H9 (cell line): ENCODE results near the gene ATG5. TPM values are rescaled to one million over a fixed set of nuclear protein-coding genes. Genes with fewer than 3 reads are reported as not detected.

Source experiments
- DNase-seq: peaks from one replicate; pipeline ENCODE4 v3.0.0-alpha.2; 2017
- H2AFZ ChIP-seq: one replicate; pipeline ENCODE4 v1.6.1; 2013; ENCODE audit warnings: mild to moderate bottlenecking, low read length, control low read depth, moderate library complexity
- H2AK5ac ChIP-seq: 2 replicates; pipeline ENCODE4 v1.6.1; 2013; ENCODE audit warnings: low read length, control low read depth, mixed read lengths; ENCODE audit not compliant: insufficient read length
- H2BK120ac ChIP-seq: one replicate; pipeline ENCODE4 v1.6.1; 2013; ENCODE audit warnings: low read depth, mild to moderate bottlenecking, low read length, control low read depth, inconsistent platforms; ENCODE audit not compliant: poor library complexity, severe bottlenecking
- H2BK12ac ChIP-seq: 2 replicates; pipeline ENCODE4 v1.6.1; 2013; ENCODE audit warnings: low read length, control low read depth, mixed read lengths, low read depth; ENCODE audit not compliant: insufficient read length
- H2BK15ac ChIP-seq: 2 replicates; pipeline ENCODE4 v1.6.1; 2013; ENCODE audit warnings: low read depth, low read length, control low read depth
- H2BK20ac ChIP-seq: one replicate; pipeline ENCODE4 v1.6.1; 2013; ENCODE audit warnings: low read depth, mild to moderate bottlenecking, low read length, control low read depth, inconsistent platforms; ENCODE audit not compliant: poor library complexity, severe bottlenecking
- H2BK5ac ChIP-seq: 2 replicates; pipeline ENCODE4 v1.6.1; 2013; ENCODE audit warnings: low read length, control low read depth, mixed read lengths; ENCODE audit not compliant: insufficient read length
- H3K14ac ChIP-seq: 2 replicates; pipeline ENCODE4 v1.6.1; 2013; ENCODE audit warnings: low read length, control low read depth; ENCODE audit not compliant: insufficient read depth
- H3K18ac ChIP-seq: 2 replicates; pipeline ENCODE4 v1.6.1; 2013; ENCODE audit warnings: low read depth, mild to moderate bottlenecking, mixed read lengths, low read length, control low read depth; ENCODE audit not compliant: insufficient read length
- H3K23ac ChIP-seq: 2 replicates; pipeline ENCODE4 v1.6.1; 2013; ENCODE audit warnings: low read length, control low read depth, mixed read lengths, low read depth; ENCODE audit not compliant: insufficient read length
- H3K23me2 ChIP-seq: 2 replicates; pipeline ENCODE4 v1.6.1; 2013; ENCODE audit warnings: low read depth, mild to moderate bottlenecking, mixed read lengths, low read length, control low read depth; ENCODE audit not compliant: insufficient read length, poor library complexity, severe bottlenecking
- H3K27ac ChIP-seq: 2 replicates; pipeline ENCODE4 v1.5.1; 2013; ENCODE audit warnings: low read length, control low read depth, mixed read lengths, low read depth; ENCODE audit not compliant: insufficient read length
- H3K27me3 ChIP-seq: 2 replicates; pipeline ENCODE4 v1.6.1; 2013; ENCODE audit warnings: low read length, control low read depth, inconsistent platforms; ENCODE audit not compliant: insufficient read depth
- H3K4ac ChIP-seq: 2 replicates; pipeline ENCODE4 v1.6.1; 2013; ENCODE audit warnings: low read depth, mild to moderate bottlenecking, control low read depth, inconsistent platforms, low read length, moderate library complexity
- H3K4me1 ChIP-seq: 2 replicates; pipeline ENCODE4 v1.6.1; 2013; ENCODE audit warnings: low read length, control low read depth, inconsistent platforms; ENCODE audit not compliant: insufficient read depth
- H3K4me2 ChIP-seq: 2 replicates; pipeline ENCODE4 v1.6.1; 2013; ENCODE audit warnings: low read length, control low read depth, mixed read lengths; ENCODE audit not compliant: insufficient read length, insufficient read depth
- H3K56ac ChIP-seq: 2 replicates; pipeline ENCODE4 v1.6.1; 2013; ENCODE audit warnings: low read depth, mild to moderate bottlenecking, mixed read lengths, low read length, control low read depth; ENCODE audit not compliant: insufficient read length
- H3K79me1 ChIP-seq: 2 replicates; pipeline ENCODE4 v1.6.1; 2013; ENCODE audit warnings: low read depth, mild to moderate bottlenecking, moderate library complexity, low read length, control low read depth, inconsistent platforms; ENCODE audit not compliant: insufficient read depth, poor library complexity, severe bottlenecking
- H3K79me2 ChIP-seq: 2 replicates; pipeline ENCODE4 v1.6.1; 2013; ENCODE audit warnings: low read length, control low read depth, inconsistent platforms; ENCODE audit not compliant: insufficient read depth
- H3K9ac ChIP-seq: 2 replicates; pipeline ENCODE4 v1.6.1; 2013; ENCODE audit warnings: low read length, control low read depth, mixed read lengths; ENCODE audit not compliant: insufficient read length; ENCODE audit errors: extremely low read depth
- H3K9me3 ChIP-seq: one replicate; pipeline ENCODE4 v1.6.1; 2013; ENCODE audit warnings: low read depth, low read length, inconsistent platforms; ENCODE audit not compliant: control insufficient read depth
- H3T11ph ChIP-seq: one replicate; pipeline ENCODE4 v1.6.1; 2013; ENCODE audit warnings: mild to moderate bottlenecking, low read length, control low read depth, inconsistent platforms
- H4K20me1 ChIP-seq: one replicate; pipeline ENCODE4 v1.6.1; 2013; ENCODE audit not compliant: control insufficient read depth, insufficient read length, insufficient read depth
- H4K5ac ChIP-seq: 2 replicates; pipeline ENCODE4 v1.6.1; 2013; ENCODE audit warnings: low read depth, mild to moderate bottlenecking, mixed read lengths, low read length, control low read depth; ENCODE audit not compliant: insufficient read length
- H4K8ac ChIP-seq: replicated peaks from 2 replicates; pipeline ENCODE4 v1.6.1; 2013; ENCODE audit warnings: low read length, control low read depth, mixed read lengths, low read depth; ENCODE audit not compliant: insufficient read length
- H4K91ac ChIP-seq: 2 replicates; pipeline ENCODE4 v1.6.1; 2013; ENCODE audit warnings: low read depth, mild to moderate bottlenecking, moderate library complexity, mixed read lengths, low read length, control low read depth; ENCODE audit not compliant: insufficient read length
- H3K27ac Mint-ChIP-seq, 3 experiments: 2 replicates in 2 of 3; 3 replicates in 1 of 3; pipeline ENCODE4 v1.8.0; 2020 to 2021; ENCODE audit warnings: mixed read lengths in 3 of 3, mild to moderate bottlenecking in 1 of 3, moderate library complexity in 1 of 3
- H3K27me3 Mint-ChIP-seq: 2 replicates; pipeline ENCODE4 v1.8.0; 2021; ENCODE audit warnings: low read depth, mild to moderate bottlenecking, moderate library complexity, mixed read lengths
- H3K36me3 Mint-ChIP-seq, 3 experiments: 2 replicates in 2 of 3; 3 replicates in 1 of 3; pipeline ENCODE4 v1.8.0; 2020 to 2021; ENCODE audit warnings: low read depth in 3 of 3, mixed read lengths in 3 of 3; ENCODE audit not compliant: insufficient read depth in 1 of 3
- H3K4me1 Mint-ChIP-seq, 2 experiments: 2 replicates each; pipeline ENCODE4 v1.8.0; 2020; ENCODE audit warnings: mixed read lengths in 2 of 2
- H3K4me3 Mint-ChIP-seq, 2 experiments: 2 replicates in 1 of 2; 3 replicates in 1 of 2; pipeline ENCODE4 v1.8.0; 2020 to 2021; ENCODE audit warnings: mild to moderate bottlenecking in 2 of 2, mixed read lengths in 2 of 2, moderate library complexity in 1 of 2
- H3K9me3 Mint-ChIP-seq, 2 experiments: 2 replicates in 1 of 2; 3 replicates in 1 of 2; pipeline ENCODE4 v1.8.0; 2020; ENCODE audit warnings: mild to moderate bottlenecking in 2 of 2, mixed read lengths in 2 of 2, moderate library complexity in 1 of 2
- CTCF ChIP-seq: fragments of 200-600 bp; sonication (generic); conservative IDR thresholded peaks from 3 replicates; pipeline ENCODE4 v1.8.0; 2021; ENCODE audit warnings: antibody characterized with exemption, mild to moderate bottlenecking
- total RNA-seq: library from RNA; stranded (reverse); gene quantifications from 2 replicates; pipeline ENCODE4 v1.2.1, GENCODE V29; 2021

Gene ATG5
- total RNA-seq, 1 experiment from 2014 or later: 36.7 TPM

- Histone ChIP-seq H2BK12ac (no peak overlapping the region), H3K79me1 (peaks cover 10% of the 10 kb centered on the region), H2BK15ac (no peak overlapping the region), H3K27ac (no peak overlapping the region), H4K5ac (no peak overlapping the region), H3K4me2 (no peak overlapping the region), H3K14ac (no peak overlapping the region), H2BK120ac (no peak overlapping the region), H2AFZ (no peak overlapping the region), H3K27me3 (no peaks in the 10 kb centered on the region), H3K18ac (no peak overlapping the region), H4K8ac (no peak overlapping the region), H3K56ac (no peak overlapping the region), H4K91ac (no peak overlapping the region), H2BK20ac (no peak overlapping the region), H3K4ac (no peak overlapping the region), H3K9ac (no peak overlapping the region), H3K9me3 (no peaks in the 10 kb centered on the region), H3K4me1 (no peaks in the 10 kb centered on the region), H4K20me1 (no peaks in the 10 kb centered on the region), H3T11ph (no peak overlapping the region), H3K23me2 (no peaks in the 10 kb centered on the region), H3K79me2 (peaks cover 17% of the 10 kb centered on the region; the same call in 1 of the 2 replicates), H3K23ac (no peak overlapping the region), H2BK5ac (no peak overlapping the region), H2AK5ac (no peak overlapping the region)
- H3K27me3 Mint-ChIP-seq: no peaks in the 10 kb centered on the region
- TF ChIP-seq CTCF: no peak
- peaks cover 9 to 12% of the 10 kb centered on the region in 2 experiments for H3K4me1 Mint-ChIP-seq
- H3K9me3 Mint-ChIP-seq: no peaks in the 10 kb centered on the region
- H3K4me3 Mint-ChIP-seq: no peak overlapping the region
- no peak for DNase-seq
- H3K36me3 Mint-ChIP-seq: peaks cover 0 to 19% (median 17%) of the 10 kb centered on the region in 3 experiments; a peak in 5 of 7 replicates
- no peak overlapping the region for H3K27ac Mint-ChIP-seq
Measured at GRCh38 chr6:106318851-106319250, 6.7 kb downstream of the ATG5 start.
